Right cardiac atrium (tissue), 5 donors: ENCODE measurements around the gene ENAH. TPM values are rescaled to one million over a fixed set of nuclear protein-coding genes. Genes with fewer than 3 reads are reported as not detected.
A peak's percentile ranks its signal among the peaks of the same experiment; 100 is the strongest.

Source experiments
- ATAC-seq, 2 donors: fragments of 200-7000 bp; cut with Tn5 transposase; one replicate each; pipeline versions ENCODE4 v1.8.0 to v1.9.1; 2020; ENCODE audit warnings: moderate library complexity in 2 of 2, mild to moderate bottlenecking in 1 of 2
- DNase-seq, 3 donors: peaks; one replicate each; pipeline ENCODE4 v3.0.0-alpha.2; 2020
- H3K27ac ChIP-seq: one replicate; pipeline ENCODE4 v1.5.1; 2013; ENCODE audit warnings: mild to moderate bottlenecking, low read length, control low read depth, moderate library complexity
- H3K27me3 ChIP-seq: one replicate; pipeline ENCODE4 v1.6.1; 2013; ENCODE audit not compliant: control insufficient read depth, insufficient read depth
- H3K4me1 ChIP-seq: one replicate; pipeline ENCODE4 v1.6.1; 2013; ENCODE audit warnings: low read length; ENCODE audit not compliant: control insufficient read depth, insufficient read depth
- H3K4me3 ChIP-seq: one replicate; pipeline ENCODE4 v1.5.1; 2013; ENCODE audit warnings: low read length, control low read depth
- H3K9me3 ChIP-seq: one replicate; pipeline ENCODE4 v1.6.1; 2013; ENCODE audit warnings: low read length; ENCODE audit not compliant: control insufficient read depth
- WGBS: extraction: QIAGEN DNeasy Blood & Tissue Kit; methylation state at CpG from one replicate; pipeline ENCODE4 v1.1.7; 2013; 5-methylcytosine and 5-hydroxymethylcytosine counted together
- intact Hi-C, 4 donors: fragments of 100-400 bp; cut with DNase I; formaldehyde crosslinking; loops; one replicate each; pipeline versions ENCODE4 v1.11.0 to v1.14.0; 2022 to 2023
- polyA plus RNA-seq: library from polyadenylated mRNA; stranded (reverse); fragments of 200-250 nt; gene quantifications from one replicate; pipeline ENCODE4 v1.2.3, GENCODE V29; 2013
- total RNA-seq, 4 donors: library from RNA; stranded (reverse); fragmentation: NEBNext Ultra II Directional; extraction: Animal tissue kit (Norgen Biotek cat#: 25700); gene quantifications; one replicate each; pipeline ENCODE4 v1.2.1, GENCODE V29; 2021
- donor health status: healthy with polysubstance abuse.
- donor health status: DM: no; HTN: yes; CAD: no.
- donor health status: DM: no; HTN: no; CAD: no.
- donor health status: DM: no; HTN: yes; CAD: no; lungs with severe emphysema.
- donor health status: DM: yes; HTN: yes; CAD: no.

Gene ENAH
- total and polyA plus RNA-seq, 5 donors = 29.8 to 132 (median 108) TPM

DNA sequence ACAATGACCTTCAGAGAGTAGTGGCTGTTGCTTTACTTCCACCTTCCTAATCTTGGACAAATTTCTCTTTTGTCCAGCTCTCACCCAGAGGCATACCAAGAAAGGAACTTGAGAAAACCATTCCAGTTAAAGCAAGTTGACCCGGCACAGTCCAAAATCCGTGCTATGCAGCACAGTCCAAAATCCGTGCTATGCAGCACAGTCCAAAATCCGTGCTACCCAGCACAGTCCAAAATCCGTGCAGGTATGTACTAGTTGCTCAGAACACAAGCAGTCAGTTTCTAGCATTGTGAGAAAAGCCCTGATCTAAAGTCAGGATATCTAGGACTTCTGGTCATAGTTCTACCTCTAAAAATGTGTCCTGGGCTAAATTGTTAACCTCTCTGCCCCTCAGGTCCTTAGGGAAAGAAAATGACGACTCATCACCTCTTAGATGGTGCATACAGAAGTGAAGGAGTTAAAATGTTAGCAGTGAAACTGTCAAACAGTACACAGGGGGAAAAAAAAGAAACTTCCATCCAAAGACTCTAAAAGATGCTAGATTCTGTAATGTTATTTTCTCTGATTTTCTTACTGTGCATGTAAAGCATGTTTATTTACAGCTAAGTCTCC, 40.3 kb upstream of the ENAH start:
- intact Hi-C loops = loop anchor here in 1 of 4 donors (10.0 kb wide), 1 partner anchor 62 kb away; no protein-coding TSS in a partner anchor
- no peak for DNase-seq
- WGBS = 65% methylated on average over 6 of the region's 6 CpGs

DNA sequence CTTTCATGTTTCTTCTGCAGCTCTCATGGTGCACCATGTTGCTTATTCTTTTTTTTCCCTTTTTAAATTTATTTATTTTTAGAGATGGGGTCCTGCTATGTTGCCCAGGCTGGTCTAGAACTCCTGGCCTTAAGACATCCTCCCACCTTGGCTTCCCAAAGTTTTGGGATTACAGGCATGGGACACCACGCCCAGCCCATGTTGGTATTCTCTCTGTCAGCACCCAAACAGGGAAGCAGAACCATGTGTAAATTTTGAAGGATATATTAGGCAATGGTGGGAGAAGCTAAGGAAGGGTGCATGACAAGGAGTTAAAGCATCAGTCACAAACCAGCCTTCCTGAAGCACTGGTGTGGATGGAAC, 39.6 kb upstream of the ENAH start:
- H3K4me1 ChIP-seq = peaks cover 17% of the 10 kb centered on the region
- intact Hi-C loops = loop anchor here in 1 of 4 donors (10.0 kb wide), 1 partner anchor 62 kb away; no protein-coding TSS in a partner anchor

More for the DNA sequence above, 40.3 kb upstream of the ENAH start:
- Histone ChIP-seq H3K27me3 (no peaks in the 10 kb centered on the region), H3K4me1 (peaks cover 19% of the 10 kb centered on the region), H3K27ac (peak overlapping the region; percentile 10), H3K9me3 (no peaks in the 10 kb centered on the region), H3K4me3 (no peak overlapping the region)
- no peak for ATAC-seq

GRCh38 chr1:225691861-225692516, 39.1 kb upstream of the ENAH start:
- Histone ChIP-seq H3K4me1 (peaks cover 15% of the 10 kb centered on the region), H3K27me3 (no peaks in the 10 kb centered on the region), H3K9me3 (no peaks in the 10 kb centered on the region), H3K27ac (no peak overlapping the region), H3K4me3 (no peak overlapping the region)
- no peak for ATAC-seq
- no peak for DNase-seq
- intact Hi-C loops = loop anchor here in 1 of 4 donors (10.0 kb wide), 1 partner anchor 63 kb away; no protein-coding TSS in a partner anchor
- 69% methylated on average over 4 of the region's 4 CpGs for WGBS

More for the DNA sequence above, 39.6 kb upstream of the ENAH start:
- no peak overlapping the region for H3K4me3 ChIP-seq
- H3K9me3 ChIP-seq = no peaks in the 10 kb centered on the region
- H3K27me3 ChIP-seq = no peaks in the 10 kb centered on the region
- 98% methylated on average over 1 of the region's 1 CpG for WGBS
- no peak overlapping the region for H3K27ac ChIP-seq
- DNase-seq (no peak), ATAC-seq (no peak)

DNA sequence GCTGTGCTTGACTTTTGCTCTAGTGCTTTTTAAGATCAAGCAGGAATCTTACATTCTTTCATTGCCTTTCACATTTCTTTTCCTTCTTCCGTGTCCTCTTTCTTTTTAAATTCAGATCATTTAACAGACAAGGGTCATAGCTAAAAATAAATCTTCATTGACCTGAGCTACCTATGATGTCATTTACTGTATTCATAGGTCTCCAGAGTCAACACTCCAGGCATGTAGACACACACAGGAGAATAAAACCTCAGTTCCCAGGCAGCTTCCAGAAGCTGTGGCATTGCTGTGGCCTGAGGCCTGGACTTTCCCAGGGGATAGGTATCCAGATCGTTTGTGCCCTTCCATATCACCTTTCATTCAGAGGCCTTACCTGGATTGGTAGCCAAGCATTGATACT, 38.5 kb upstream of the ENAH start:
- H3K9me3 ChIP-seq = no peaks in the 10 kb centered on the region
- 53% methylated on average over 2 of the region's 2 CpGs for WGBS
- no peak overlapping the region for H3K4me3 ChIP-seq
- intact Hi-C loops = loop anchor here in 1 of 4 donors (10.0 kb wide), 1 partner anchor 63 kb away; no protein-coding TSS in a partner anchor
- no peak for DNase-seq
- peak overlapping the region; percentile 43 for H3K27ac ChIP-seq
- H3K4me1 ChIP-seq = peaks cover 15% of the 10 kb centered on the region
- no peaks in the 10 kb centered on the region for H3K27me3 ChIP-seq
- no peak for ATAC-seq

- ATAC-seq (no peak), DNase-seq (no peak)
- intact Hi-C loops = loop anchor here in 1 of 4 donors (10.0 kb wide), 1 partner anchor 65 kb away; no protein-coding TSS in a partner anchor
Measured at GRCh38 chr1:225689882-225690459, 37.0 kb upstream of the ENAH start.

DNA sequence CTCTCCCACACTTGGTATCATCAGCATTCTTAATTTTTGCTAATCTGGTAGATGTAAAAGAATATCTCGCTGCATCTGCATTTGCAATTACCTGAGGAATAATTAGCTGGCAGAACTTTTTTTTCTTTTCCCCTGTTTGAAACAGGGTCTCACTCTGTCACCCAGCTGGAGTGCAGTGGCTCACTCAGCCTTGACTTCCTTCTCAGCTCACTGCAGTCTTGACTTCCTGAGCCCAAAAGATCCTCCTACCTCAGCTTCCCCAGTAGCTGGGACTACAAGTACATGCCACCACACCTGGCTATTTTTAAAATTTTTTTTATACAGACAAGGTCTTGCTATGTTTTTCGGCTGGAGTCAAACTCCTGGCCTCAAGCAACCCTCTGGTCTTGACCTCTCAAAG, 35.4 kb upstream of the ENAH start:
- 93% methylated on average over 2 of the region's 2 CpGs for WGBS
- Histone ChIP-seq H3K4me3 (no peak overlapping the region), H3K27me3 (no peaks in the 10 kb centered on the region), H3K9me3 (no peaks in the 10 kb centered on the region), H3K27ac (no peak overlapping the region), H3K4me1 (peaks cover 3% of the 10 kb centered on the region)
- ATAC-seq (no peak), DNase-seq (no peak)
- intact Hi-C loops = no loop called here

More at GRCh38 chr1:225689882-225690459, 37.0 kb upstream of the ENAH start:
- Histone ChIP-seq H3K4me3 (no peak overlapping the region), H3K4me1 (peaks cover 9% of the 10 kb centered on the region), H3K27me3 (no peaks in the 10 kb centered on the region), H3K9me3 (no peaks in the 10 kb centered on the region), H3K27ac (no peak overlapping the region)
- 87% methylated on average over 2 of the region's 2 CpGs for WGBS

GRCh38 chr1:225685476-225686176, 32.7 kb upstream of the ENAH start:
- intact Hi-C loops = no loop called here
- Histone ChIP-seq H3K9me3 (no peaks in the 10 kb centered on the region), H3K4me1 (no peaks in the 10 kb centered on the region), H3K27me3 (no peaks in the 10 kb centered on the region), H3K4me3 (no peak overlapping the region), H3K27ac (no peak overlapping the region)
- 94% methylated on average over 1 of the region's 1 CpG for WGBS
- ATAC-seq (no peak), DNase-seq (no peak)

DNA sequence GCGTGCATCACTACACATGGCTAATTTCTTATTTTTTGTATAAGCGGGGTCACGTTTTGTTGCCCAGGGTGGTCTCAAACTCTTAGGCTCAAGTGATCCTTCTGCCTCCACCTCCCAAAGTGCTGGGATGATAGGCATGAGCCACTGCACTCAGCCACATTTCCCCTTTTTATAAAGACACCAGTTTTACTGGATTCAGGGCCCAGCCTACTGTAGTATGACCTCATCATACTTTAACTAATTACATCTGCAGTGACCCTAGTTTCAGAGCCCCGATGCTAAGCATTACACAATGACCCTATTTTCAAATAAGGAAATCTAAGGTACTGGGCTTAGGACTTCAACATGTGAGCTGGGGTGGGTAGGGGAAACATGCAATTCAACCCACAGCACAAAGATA, 31.8 kb upstream of the ENAH start:
- Histone ChIP-seq H3K4me3 (no peak overlapping the region), H3K27ac (no peak overlapping the region), H3K9me3 (no peaks in the 10 kb centered on the region), H3K27me3 (no peaks in the 10 kb centered on the region), H3K4me1 (no peaks in the 10 kb centered on the region)
- 88% methylated on average over 4 of the region's 4 CpGs for WGBS
- intact Hi-C loops = no loop called here
- DNase-seq (no peak), ATAC-seq (no peak)

- 65% methylated on average over 2 of the region's 2 CpGs for WGBS
- Histone ChIP-seq H3K27ac (no peak overlapping the region), H3K9me3 (no peaks in the 10 kb centered on the region), H3K4me3 (no peak overlapping the region), H3K4me1 (no peaks in the 10 kb centered on the region), H3K27me3 (no peaks in the 10 kb centered on the region)
- ATAC-seq (no peak), DNase-seq (no peak)
- intact Hi-C loops = no loop called here
Measured at GRCh38 chr1:225681231-225681630, 28.3 kb upstream of the ENAH start.

GRCh38 chr1:225678545-225678944, 25.6 kb upstream of the ENAH start:
- no peak for DNase-seq

More at GRCh38 chr1:225678545-225678944, 25.6 kb upstream of the ENAH start:
- Histone ChIP-seq H3K4me3 (no peak overlapping the region), H3K4me1 (no peaks in the 10 kb centered on the region), H3K27me3 (no peaks in the 10 kb centered on the region), H3K27ac (no peak overlapping the region), H3K9me3 (no peaks in the 10 kb centered on the region)
- intact Hi-C loops = no loop called here
- ATAC-seq = no peak
- 93% methylated on average over 2 of the region's 2 CpGs for WGBS
